ENCODE measurements around the gene APLP1. TPM values are rescaled to one million over a fixed set of nuclear protein-coding genes. Genes with fewer than 3 reads are reported as not detected.

APLP1 gene
- total and polyA plus RNA-seq, 2 donors (not counting 3 experiments of a cell fraction or from before 2014, with no cell fraction given), result 6.2 to 13.0 TPM

GRCh38 chr19:35847911-35848310 is 20.5 kb upstream of the APLP1 start:
- POLR2A ChIA-PET, result no interaction called here
- FAIRE-seq (no peak), DNase-seq (ENCODE audit: low read depth, low spot score) (no peak)
- H3K9ac ChIP-seq (replicated peaks; ENCODE audit: extremely low read depth, insufficient read depth, low read length), result no peak overlapping the region
- peaks cover 20 to 30% of the 10 kb centered on the region in 2 experiments for H3K27me3 ChIP-seq (ENCODE audit: control insufficient read depth in 2 of 2, insufficient read depth in 2 of 2, low read length in 2 of 2)
- dilution Hi-C loops (cut with MboI; ENCODE audit: extremely low pct_ligation_motif_present, low sequenced_read_pairs), result no loop called here
- no peak for TF ChIP-seq GATA2 (IDR thresholded peaks at IDR 0.05; ENCODE audit: insufficient read depth, insufficient read length, low read depth, low read length)
- no peak for TF ChIP-seq POLR2AphosphoS5 (IDR thresholded peaks at IDR 0.05; ENCODE audit: insufficient read depth, low read depth, low read length)
- TF ChIP-seq EZH2 (IDR thresholded peaks at IDR 0.05; ENCODE audit: borderline replicate concordance, low read depth, low read length, severe bottlenecking), result no peak
- no peak for TF ChIP-seq FOS (IDR thresholded peaks at IDR 0.05; ENCODE audit: borderline replicate concordance, insufficient read depth, low read length)
- TF ChIP-seq MYC (IDR thresholded peaks at IDR 0.05; ENCODE audit: low read depth, low read length), result no peak
- no peak for TF ChIP-seq JUN (IDR thresholded peaks at IDR 0.05; ENCODE audit: borderline replicate concordance, insufficient read depth, insufficient read length, low read depth)
- no peak for TF ChIP-seq CTCF (IDR thresholded peaks at IDR 0.05; ENCODE audit: extremely low read depth in 1 of 2, insufficient read depth in 1 of 2, low read depth in 1 of 2, low read length in 2 of 2)
- no peak for TF ChIP-seq POLR2A (IDR thresholded peaks at IDR 0.05; ENCODE audit: low read depth, low read length)
- TF ChIP-seq MAX (IDR thresholded peaks at IDR 0.05; ENCODE audit: insufficient read depth, insufficient read length), result no peak
- H3K4me3 ChIP-seq (replicated peaks in 1 of 3; ENCODE audit: insufficient read depth in 1 of 3, low read depth in 1 of 3, low read length in 3 of 3), result no peak overlapping the region
- no peak overlapping the region for H2AFZ ChIP-seq (ENCODE audit: low read depth, low read length)
- H3K4me2 ChIP-seq (ENCODE audit: insufficient read depth, low read length), result no peak overlapping the region
- no peaks in the 10 kb centered on the region for H3K36me3 ChIP-seq (ENCODE audit: control insufficient read depth in 2 of 2, extremely low read depth in 1 of 2, insufficient read depth in 2 of 2, low read length in 2 of 2)
- BruUV-seq (replicated peaks), result no TSS peak
- H4K20me1 ChIP-seq (replicated peaks; ENCODE audit: control insufficient read depth, extremely low read depth, insufficient read depth, low read length), result no peaks in the 10 kb centered on the region
- H3K79me2 ChIP-seq (ENCODE audit: control insufficient read depth, insufficient read depth, low read length), result no peaks in the 10 kb centered on the region
- H3K27ac ChIP-seq (ENCODE audit: insufficient read depth, low read depth, low read length), result no peak overlapping the region
- no peaks in the 10 kb centered on the region for H3K9me3 ChIP-seq (replicated peaks; ENCODE audit: control insufficient read depth, insufficient read depth, low read length)
- no peaks in the 10 kb centered on the region for H3K9me1 ChIP-seq (replicated peaks; ENCODE audit: control insufficient read depth, extremely low read depth, insufficient read depth, low read length)
- intact Hi-C loops (cut with micrococcal nuclease), result no loop called here
- CTCF ChIA-PET, result no interaction called here
- H3K4me1 ChIP-seq (ENCODE audit: control insufficient read depth, extremely low read depth, insufficient read depth, low read length), result no peaks in the 10 kb centered on the region
